K562 (cell line): ENCODE results near the gene POLR3H.

ENCODE experiments used
- CREB3L1 ChIP-seq: fragments of 450-650 bp; IDR thresholded peaks from 2 replicates; pipeline ENCODE4 v1.6.1; 2014; ENCODE audit warnings: low read depth, mild to moderate bottlenecking, moderate library complexity, borderline replicate concordance
- FOSL1 ChIP-seq: fragments of 200-800 bp; sonication (Bioruptor generic); conservative IDR thresholded peaks from 2 replicates; pipeline ENCODE4 v1.6.1; 2016; ENCODE audit warnings: missing genetic modification characterization, missing compliant biosample characterization
- HDGF ChIP-seq: fragments of 450-650 bp; IDR thresholded peaks from 2 replicates; pipeline ENCODE4 v1.6.1; 2016
- MAX ChIP-seq: sonication (generic); formaldehyde crosslinking; IDR thresholded peaks from 2 replicates; pipeline ENCODE4 v1.9.0; 2022; ENCODE audit warnings: mild to moderate bottlenecking, missing genetic modification reagents
- NCOA2 ChIP-seq, 2 experiments: fragments of 450-650 bp; IDR thresholded peaks; 2 replicates each; pipeline ENCODE4 v1.6.1; 2018; ENCODE audit warnings: mild to moderate bottlenecking in 2 of 2, moderate library complexity in 1 of 2; ENCODE audit not compliant: partially characterized antibody in 2 of 2
- SUPT5H ChIP-seq: fragments of 450-650 bp; IDR thresholded peaks from 2 replicates; pipeline ENCODE4 v1.6.1; 2016
- ZFP1 ChIP-seq: fragments of 450-650 bp; formaldehyde crosslinking; IDR thresholded peaks from 2 replicates; pipeline ENCODE4 v1.4.0; 2020; ENCODE audit warnings: mild to moderate bottlenecking, mixed read lengths
- ZNF639 ChIP-seq, 2 experiments: fragments of 200-800 bp in 1 of 2; sonication (Bioruptor generic) in 1 of 2; sonication (generic) in 1 of 2; formaldehyde crosslinking in 1 of 2; IDR thresholded peaks in 1 of 2; conservative IDR thresholded peaks in 1 of 2; 2 replicates each; pipeline versions ENCODE4 v1.5.0 to v1.6.1; 2016 to 2020; ENCODE audit warnings: missing compliant biosample characterization in 1 of 2, missing genetic modification characterization in 1 of 2, missing genetic modification reagents in 1 of 2

DNA sequence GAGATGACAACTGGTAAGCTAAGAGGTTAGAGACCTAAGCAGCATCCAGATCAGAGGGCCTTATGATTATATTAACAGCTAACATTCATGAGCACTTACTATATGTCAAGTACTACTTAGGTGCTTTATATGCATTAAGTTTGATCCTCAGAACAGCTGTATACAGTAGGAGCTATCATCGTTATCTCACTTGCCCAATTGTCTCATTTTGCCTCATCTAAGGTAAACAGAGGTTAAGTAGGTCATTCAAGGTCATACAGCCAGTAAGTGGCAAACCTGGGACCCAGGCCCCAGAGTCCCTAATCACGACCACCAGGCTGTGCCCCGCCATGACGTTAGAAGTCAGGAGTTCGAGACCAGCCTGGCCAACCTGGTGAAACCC lies 4.6 kb upstream of the POLR3H start:
- no peak for TF ChIP-seq CREB3L1
- TF ChIP-seq ZFP1 (CRISPR knock-in tag) = no peak
- TF ChIP-seq FOSL1 = no peak
- no peak for TF ChIP-seq SUPT5H
- no peak for TF ChIP-seq ZNF639 (CRISPR knock-in tag; conservative IDR thresholded peaks at IDR 0.05 in 1 of 2, IDR thresholded peaks at IDR 0.05 in 1 of 2)
- no peak for TF ChIP-seq HDGF
- no peak for TF ChIP-seq NCOA2 (IDR thresholded peaks at IDR 0.05; ENCODE audit: partially characterized antibody in 2 of 2)
- no peak for TF ChIP-seq MAX (CRISPR knock-in tag)
